Measurements from ENCODE around the gene TGFBR1.

TGFBR1 gene

GRCh38 chr9:99187311-99187710 lies 82.4 kb downstream of the TGFBR1 start:
- no peak overlapping the region for H3K4me3 ChIP-seq (ENCODE audit: low read length, poor library complexity, severe bottlenecking)
- H4K20me1 ChIP-seq (ENCODE audit: insufficient read depth, low read length, poor library complexity, severe bottlenecking): no peaks in the 10 kb centered on the region
- 0 out of 2 replicates have a peak, but pooled peaks cover 4% of the 10 kb centered on the region for H3F3A ChIP-seq (ENCODE audit: low read depth)
- H3K27me3 ChIP-seq (ENCODE audit: insufficient read depth, low read length, poor library complexity, severe bottlenecking): no peaks in the 10 kb centered on the region
- peaks cover 35% of the 10 kb centered on the region for H3K4me1 ChIP-seq (ENCODE audit: insufficient read depth, low read length, poor library complexity, severe bottlenecking)
- H3K9ac ChIP-seq (ENCODE audit: low read depth, low read length, poor library complexity, severe bottlenecking): no peak overlapping the region
- no peaks in the 10 kb centered on the region for H3K36me3 ChIP-seq (ENCODE audit: insufficient read depth, low read length)
- TF ChIP-seq CTCF (conservative IDR thresholded peaks at IDR 0.05; ENCODE audit: low read length) (no peak), EZH2phosphoT487 (IDR thresholded peaks at IDR 0.05; ENCODE audit: borderline replicate concordance) (no peak)
- no peak overlapping the region for H3K4me2 ChIP-seq (ENCODE audit: low read depth, low read length, poor library complexity, severe bottlenecking)
- H3K9me2 ChIP-seq (replicated peaks; ENCODE audit: low read depth, low read length): no peaks in the 10 kb centered on the region
- no peak overlapping the region for H2AFZ ChIP-seq (ENCODE audit: low read length)
- no peaks in the 10 kb centered on the region for H3K9me3 ChIP-seq (ENCODE audit: insufficient read depth, low read depth, low read length)
- H3K79me2 ChIP-seq (ENCODE audit: insufficient read depth, low read length): no peaks in the 10 kb centered on the region

DNA sequence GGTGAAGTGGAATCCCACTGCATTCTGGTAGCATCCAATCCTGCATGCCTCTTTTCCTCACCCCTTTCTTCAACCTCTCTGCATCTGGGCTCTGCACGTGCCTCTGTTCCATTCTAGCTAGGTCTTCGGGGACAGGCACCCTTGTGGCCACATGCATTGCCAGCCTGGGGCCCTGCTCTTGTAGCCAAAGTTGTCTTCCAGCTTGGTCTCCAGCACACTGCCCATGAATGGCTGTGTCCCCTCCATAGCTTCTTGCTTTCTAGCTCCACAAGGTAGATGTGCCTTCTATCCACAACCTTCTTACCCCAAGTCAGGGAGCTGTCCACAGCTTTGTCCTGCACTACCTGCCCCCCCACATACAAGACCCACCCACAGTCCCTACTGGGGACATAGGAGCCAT lies 84.3 kb downstream of the TGFBR1 start:
- H3K9me2 ChIP-seq (replicated peaks; ENCODE audit: low read depth, low read length): no peaks in the 10 kb centered on the region
- no peaks in the 10 kb centered on the region for H4K20me1 ChIP-seq (ENCODE audit: insufficient read depth, low read length, poor library complexity, severe bottlenecking)
- peaks cover 17% of the 10 kb centered on the region for H3K4me1 ChIP-seq (ENCODE audit: insufficient read depth, low read length, poor library complexity, severe bottlenecking)
- H3K36me3 ChIP-seq (ENCODE audit: insufficient read depth, low read length): no peaks in the 10 kb centered on the region
- H3K4me2 ChIP-seq (ENCODE audit: low read depth, low read length, poor library complexity, severe bottlenecking): no peak overlapping the region
- H3F3A ChIP-seq (ENCODE audit: low read depth): no peaks in the 10 kb centered on the region
- no peaks in the 10 kb centered on the region for H3K9me3 ChIP-seq (ENCODE audit: insufficient read depth, low read depth, low read length)
- H3K4me3 ChIP-seq (ENCODE audit: low read length, poor library complexity, severe bottlenecking): no peak overlapping the region
- no peak overlapping the region for H2AFZ ChIP-seq (ENCODE audit: low read length)
- no peak overlapping the region for H3K9ac ChIP-seq (ENCODE audit: low read depth, low read length, poor library complexity, severe bottlenecking)
- H3K79me2 ChIP-seq (ENCODE audit: insufficient read depth, low read length): no peaks in the 10 kb centered on the region
- no peaks in the 10 kb centered on the region for H3K27me3 ChIP-seq (ENCODE audit: insufficient read depth, low read length, poor library complexity, severe bottlenecking)
- TF ChIP-seq EZH2phosphoT487 (IDR thresholded peaks at IDR 0.05; ENCODE audit: borderline replicate concordance) (no peak), CTCF (conservative IDR thresholded peaks at IDR 0.05; ENCODE audit: low read length) (no peak)

GRCh38 chr9:99189887-99190596 lies 85.1 kb downstream of the TGFBR1 start:
- no peak overlapping the region for H2AFZ ChIP-seq (ENCODE audit: low read length)
- no peaks in the 10 kb centered on the region for H4K20me1 ChIP-seq (ENCODE audit: insufficient read depth, low read length, poor library complexity, severe bottlenecking)
- H3K27me3 ChIP-seq (ENCODE audit: insufficient read depth, low read length, poor library complexity, severe bottlenecking): no peaks in the 10 kb centered on the region
- TF ChIP-seq EZH2phosphoT487 (IDR thresholded peaks at IDR 0.05; ENCODE audit: borderline replicate concordance) (no peak), CTCF (conservative IDR thresholded peaks at IDR 0.05; ENCODE audit: low read length) (no peak)
- no peaks in the 10 kb centered on the region for H3K9me3 ChIP-seq (ENCODE audit: insufficient read depth, low read depth, low read length)
- H3K4me1 ChIP-seq (ENCODE audit: insufficient read depth, low read length, poor library complexity, severe bottlenecking): peaks cover 14% of the 10 kb centered on the region
- no peaks in the 10 kb centered on the region for H3F3A ChIP-seq (ENCODE audit: low read depth)
- H3K9me2 ChIP-seq (replicated peaks; ENCODE audit: low read depth, low read length): no peaks in the 10 kb centered on the region
- H3K79me2 ChIP-seq (ENCODE audit: insufficient read depth, low read length): no peaks in the 10 kb centered on the region
- H3K36me3 ChIP-seq (ENCODE audit: insufficient read depth, low read length): no peaks in the 10 kb centered on the region
- no peak overlapping the region for H3K4me3 ChIP-seq (ENCODE audit: low read length, poor library complexity, severe bottlenecking)
- H3K9ac ChIP-seq (ENCODE audit: low read depth, low read length, poor library complexity, severe bottlenecking): no peak overlapping the region
- H3K4me2 ChIP-seq (ENCODE audit: low read depth, low read length, poor library complexity, severe bottlenecking): no peak overlapping the region

Data from Loucy (cell line).